Sigmoid colon (tissue), 7 donors: Measurements from ENCODE around the gene ZNF335. TPM values are rescaled to one million over a fixed set of nuclear protein-coding genes. Genes with fewer than 3 reads are reported as not detected.
"Not testable (repeated sequence)": the region's sequence is repeated elsewhere in the genome, so short reads cannot be mapped to it uniquely, and the experiment has no call there.

Experiments
- DNase-seq: peaks from one replicate; pipeline ENCODE4 v3.0.0-alpha.2; 2019
- H3K27ac ChIP-seq, 4 donors: fragments of 200-600 bp; sonication (generic); one replicate each; pipeline ENCODE4 v1.5.1; 2016 to 2019; ENCODE audit warnings: mild to moderate bottlenecking in 1 of 4
- H3K27me3 ChIP-seq, 3 donors: fragments of 200-600 bp; sonication (generic); one replicate each; pipeline ENCODE4 v1.5.1; 2019; ENCODE audit warnings: mild to moderate bottlenecking in 1 of 3
- H3K36me3 ChIP-seq, 4 donors: fragments of 200-600 bp; sonication (generic); one replicate each; pipeline ENCODE4 v1.5.1; 2016 to 2019
- H3K4me1 ChIP-seq, 4 donors: fragments of 200-600 bp; sonication (generic); one replicate each; pipeline ENCODE4 v1.5.1; 2017 to 2019
- H3K4me3 ChIP-seq, 4 donors: fragments of 200-600 bp; sonication (generic); one replicate each; pipeline ENCODE4 v1.5.1; 2017 to 2019; ENCODE audit warnings: mild to moderate bottlenecking in 2 of 4, moderate library complexity in 1 of 4
- H3K9me3 ChIP-seq, 4 donors: fragments of 200-600 bp in 3 of 4; sonication (generic) in 3 of 4; one replicate each; pipeline versions ENCODE4 v1.5.1 to v1.6.1; 2013 to 2019
- CTCF ChIP-seq, 4 experiments: fragments of 450-650 bp in 3 of 4; fragments of 200-600 bp in 1 of 4; IDR thresholded peaks; one replicate each; pipeline ENCODE4 v1.5.1; 2016 to 2019; ENCODE audit warnings: antibody characterized with exemption in 4 of 4, mild to moderate bottlenecking in 3 of 4, moderate library complexity in 2 of 4
- EP300 ChIP-seq, 4 donors: sonication (generic); formaldehyde crosslinking; IDR thresholded peaks; one replicate each; pipeline ENCODE4 v1.6.1; 2017; ENCODE audit warnings: antibody characterized with exemption in 4 of 4
- POLR2A ChIP-seq, 2 donors: fragments of 450-650 bp; IDR thresholded peaks; one replicate each; pipeline ENCODE4 v1.6.1; 2016; ENCODE audit warnings: antibody characterized with exemption in 2 of 2, mild to moderate bottlenecking in 2 of 2, moderate library complexity in 2 of 2
- POLR2AphosphoS5 ChIP-seq, 4 donors: sonication (generic); formaldehyde crosslinking; IDR thresholded peaks; one replicate each; pipeline ENCODE4 v1.6.1; 2017; ENCODE audit warnings: antibody characterized with exemption in 4 of 4
- WGBS, 2 donors: extraction: QIAGEN DNeasy Blood & Tissue Kit; methylation state at CpG; one replicate each; pipeline ENCODE4 v1.1.7; 2013; 5-methylcytosine and 5-hydroxymethylcytosine counted together
- intact Hi-C: fragments of 100-400 bp; cut with DNase I; formaldehyde crosslinking; loops from one replicate; pipeline ENCODE4 v1.15.1; 2023
- polyA plus RNA-seq, 3 donors: library from polyadenylated mRNA; stranded (reverse); fragments of 200-250 nt; gene quantifications; one replicate each; pipeline ENCODE4 v1.2.3, GENCODE V29; 2013
- total RNA-seq, 4 donors: library from RNA; depleted of rRNA; stranded (reverse); fragments of >200 nt; gene quantifications; one replicate each; pipeline ENCODE4 v1.1.0, GENCODE V29; 2016
- donor health status: healthy with polysubstance abuse.
- donor health status: Bipolar disorder and iron deficiency.
- donor health status: healthy.

The ZNF335 gene
- total and polyA plus RNA-seq, 7 donors = 5.4 to 24.4 (median 12.5) TPM

GRCh38 chr20:45991616-45992015 is 19.6 kb upstream of the ZNF335 start:
- no peak for TF ChIP-seq POLR2A (IDR thresholded peaks at IDR 0.05)
- no peak for TF ChIP-seq EP300 (IDR thresholded peaks at IDR 0.05)
- TF ChIP-seq POLR2AphosphoS5 (IDR thresholded peaks at IDR 0.05) = no peak
- TF ChIP-seq CTCF (IDR thresholded peaks at IDR 0.05) = no peak

GRCh38 chr20:45988830-45989229 is 16.8 kb upstream of the ZNF335 start:
- intact Hi-C loops, H3K4me1 ChIP-seq, H3K9me3 ChIP-seq, H3K4me3 ChIP-seq, H3K36me3 ChIP-seq, H3K27ac ChIP-seq: not testable (repeated sequence)
- peaks cover 0 to 44% (median 9%) of the 10 kb centered on the region in 3 donors for H3K27me3 ChIP-seq
- WGBS, 2 donors = 44 to 72% methylated on average over 6 of the region's 6 CpGs
- DNase-seq = peak; percentile 18

More at GRCh38 chr20:45991616-45992015, 19.6 kb upstream of the ZNF335 start:
- Histone ChIP-seq H3K27me3 (peaks cover 0 to 64% (median 9%) of the 10 kb centered on the region in 3 donors), H3K36me3 (no peaks in the 10 kb centered on the region), H3K4me3 (no peak overlapping the region), H3K27ac (no peak overlapping the region), H3K9me3 (no peaks in the 10 kb centered on the region), H3K4me1 (no peaks in the 10 kb centered on the region)
- intact Hi-C loops = no loop called here
- 86 to 88% methylated on average over 3 of the region's 3 CpGs for WGBS, 2 donors
- peak; percentile 18 for DNase-seq

- no peaks in the 10 kb centered on the region for H3K36me3 ChIP-seq
- intact Hi-C loops = no loop called here
- WGBS, 2 donors = 10% methylated on average over 16 of the region's 16 CpGs
- no peaks in the 10 kb centered on the region for H3K9me3 ChIP-seq
- no peak overlapping the region for H3K27ac ChIP-seq
- TF ChIP-seq EP300 (IDR thresholded peaks at IDR 0.05) (no peak), POLR2A (IDR thresholded peaks at IDR 0.05) (no peak), CTCF (IDR thresholded peaks at IDR 0.05) (peak; percentile 11 to 64 (median 36)), POLR2AphosphoS5 (IDR thresholded peaks at IDR 0.05) (no peak)
- H3K4me3 ChIP-seq = no peak overlapping the region
- H3K4me1 ChIP-seq = no peaks in the 10 kb centered on the region
- H3K27me3 ChIP-seq = peaks cover 0 to 31% (median 9%) of the 10 kb centered on the region in 3 donors
- DNase-seq = peak; percentile 77
These were observed 15.2 kb upstream of the ZNF335 start for GRCh38 chr20:45987108-45987780.

GRCh38 chr20:45985573-45985972 is 13.6 kb upstream of the ZNF335 start:
- DNase-seq = peak; percentile 56
- Histone ChIP-seq H3K4me3 (no peak overlapping the region), H3K4me1 (no peaks in the 10 kb centered on the region), H3K27me3 (peaks cover 0 to 16% (median 3%) of the 10 kb centered on the region in 3 donors), H3K27ac (no peak overlapping the region), H3K9me3 (no peaks in the 10 kb centered on the region), H3K36me3 (no peaks in the 10 kb centered on the region)
- WGBS, 2 donors = 63 to 75% methylated on average over 7 of the region's 7 CpGs
- intact Hi-C loops = no loop called here
- TF ChIP-seq POLR2AphosphoS5 (IDR thresholded peaks at IDR 0.05) = no peak
- no peak for TF ChIP-seq EP300 (IDR thresholded peaks at IDR 0.05)
- no peak for TF ChIP-seq CTCF (IDR thresholded peaks at IDR 0.05)
- TF ChIP-seq POLR2A (IDR thresholded peaks at IDR 0.05) = no peak

DNA sequence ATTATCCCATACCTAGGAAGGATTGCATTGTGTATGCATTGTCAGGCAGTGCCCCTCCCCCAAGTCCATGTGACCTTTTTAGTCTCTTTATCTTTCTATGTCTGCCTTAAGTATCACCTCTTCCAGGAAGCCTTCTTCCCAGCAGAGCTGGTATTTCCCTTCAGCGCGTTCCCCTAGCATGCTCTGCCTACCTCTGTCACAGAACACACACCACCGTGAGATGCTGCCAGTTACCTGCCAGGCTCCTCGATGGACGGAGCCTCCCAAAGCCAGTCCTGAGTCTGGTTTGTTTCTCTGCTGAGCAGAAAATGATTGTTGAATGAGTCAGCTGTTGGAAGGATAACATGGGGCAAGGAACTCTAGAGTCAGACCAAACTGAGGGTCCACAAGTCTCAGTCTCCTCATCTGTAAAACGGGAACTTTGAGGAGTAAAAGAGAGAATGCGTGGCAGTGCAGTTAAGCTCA is 11.3 kb upstream of the ZNF335 start:
- peak; percentile 21 for DNase-seq
- Histone ChIP-seq H3K27ac (no peak overlapping the region), H3K4me3 (no peak overlapping the region), H3K27me3 (peaks cover 0 to 3% (median 0%) of the 10 kb centered on the region in 3 donors), H3K9me3 (no peaks in the 10 kb centered on the region), H3K36me3 (no peaks in the 10 kb centered on the region), H3K4me1 (no peaks in the 10 kb centered on the region)
- 66 to 71% methylated on average over 7 of the region's 7 CpGs for WGBS, 2 donors
- intact Hi-C loops = no loop called here
- TF ChIP-seq CTCF (IDR thresholded peaks at IDR 0.05) (no peak), POLR2AphosphoS5 (IDR thresholded peaks at IDR 0.05) (no peak), POLR2A (IDR thresholded peaks at IDR 0.05) (no peak), EP300 (IDR thresholded peaks at IDR 0.05) (no peak)
